Mesendoderm (in vitro differentiated cells): ENCODE results near the gene CDC42EP3.

Experiments
- DNase-seq: peaks from one replicate; pipeline ENCODE4 v3.0.0; 2013
- H2AK5ac ChIP-seq: 2 replicates; pipeline ENCODE4 v1.6.1; 2013; ENCODE audit warnings: low read length, inconsistent platforms
- H2BK120ac ChIP-seq: 2 replicates; pipeline ENCODE4 v1.6.1; 2013; ENCODE audit warnings: low read depth, mild to moderate bottlenecking, low read length, moderate library complexity, mixed read lengths
- H2BK15ac ChIP-seq: replicated peaks from 2 replicates; pipeline ENCODE4 v1.6.1; 2013; ENCODE audit warnings: low read depth, mild to moderate bottlenecking, moderate library complexity
- H2BK5ac ChIP-seq: 2 replicates; pipeline ENCODE4 v1.6.1; 2013; ENCODE audit warnings: low read length, inconsistent platforms
- H3K18ac ChIP-seq: 2 replicates; pipeline ENCODE4 v1.6.1; 2013; ENCODE audit warnings: mild to moderate bottlenecking, low read length, mixed read lengths
- H3K23ac ChIP-seq: one replicate; pipeline ENCODE4 v1.6.1; 2013; ENCODE audit warnings: low read length
- H3K27ac ChIP-seq: 2 replicates; pipeline ENCODE4 v1.5.1; 2013; ENCODE audit warnings: low read depth, mild to moderate bottlenecking, inconsistent platforms, low read length, moderate library complexity
- H3K27me3 ChIP-seq: 2 replicates; pipeline ENCODE4 v1.6.1; 2013; ENCODE audit warnings: low read length, control low read depth, mild to moderate bottlenecking, inconsistent platforms; ENCODE audit not compliant: insufficient read depth, poor library complexity
- H3K36me3 ChIP-seq: 2 replicates; pipeline ENCODE4 v1.6.1; 2013; ENCODE audit warnings: low read length, inconsistent platforms; ENCODE audit not compliant: control insufficient read depth, insufficient read depth
- H3K4ac ChIP-seq: one replicate; pipeline ENCODE4 v1.6.1; 2013; ENCODE audit warnings: low read depth, mild to moderate bottlenecking, low read length, moderate library complexity
- H3K4me1 ChIP-seq: 2 replicates; pipeline ENCODE4 v1.6.1; 2013; ENCODE audit warnings: low read depth, low read length, inconsistent platforms; ENCODE audit not compliant: control insufficient read depth
- H3K4me2 ChIP-seq: 2 replicates; pipeline ENCODE4 v1.6.1; 2013; ENCODE audit warnings: low read length
- H3K4me3 ChIP-seq: 2 replicates; pipeline ENCODE4 v1.5.1; 2013; ENCODE audit warnings: mild to moderate bottlenecking, low read length
- H3K56ac ChIP-seq: one replicate; pipeline ENCODE4 v1.6.1; 2013; ENCODE audit warnings: low read length
- H3K79me1 ChIP-seq: 2 replicates; pipeline ENCODE4 v1.6.1; 2013; ENCODE audit warnings: low read length, inconsistent platforms
- H3K79me2 ChIP-seq: 2 replicates; pipeline ENCODE4 v1.6.1; 2013; ENCODE audit warnings: mild to moderate bottlenecking, low read length; ENCODE audit not compliant: control insufficient read depth, insufficient read depth
- H3K9ac ChIP-seq: 2 replicates; pipeline ENCODE4 v1.6.1; 2013; ENCODE audit warnings: low read length, inconsistent platforms
- H4K5ac ChIP-seq: one replicate; pipeline ENCODE4 v1.6.1; 2013; ENCODE audit warnings: low read length
- H4K8ac ChIP-seq: one replicate; pipeline ENCODE4 v1.6.1; 2013; ENCODE audit warnings: low read depth, mild to moderate bottlenecking, control low read depth, low read length, moderate library complexity
- WGBS: extraction: QIAGEN DNeasy Blood & Tissue Kit; methylation state at CpG from one replicate; pipeline ENCODE4 v1.1.7; 2013; ENCODE audit warnings: low lambda C conversion rate, missing lambda C conversion rate; ENCODE audit not compliant: insufficient coverage; ENCODE audit errors: extremely low coverage; 5-methylcytosine and 5-hydroxymethylcytosine counted together

The CDC42EP3 gene

GRCh38 chr2:37600735-37601134 is 70.7 kb downstream of the CDC42EP3 start:
- Histone ChIP-seq H2BK15ac (no peak overlapping the region), H2BK120ac (no peak overlapping the region), H2AK5ac (no peak overlapping the region), H2BK5ac (no peak overlapping the region), H3K18ac (no peak overlapping the region), H4K8ac (no peak overlapping the region), H3K56ac (no peak overlapping the region), H3K27ac (no peak overlapping the region), H3K9ac (no peak overlapping the region), H4K5ac (no peak overlapping the region), H3K27me3 (no peaks in the 10 kb centered on the region), H3K4ac (no peak overlapping the region), H3K79me2 (no peaks in the 10 kb centered on the region), H3K79me1 (no peaks in the 10 kb centered on the region), H3K4me1 (no peaks in the 10 kb centered on the region), H3K4me3 (no peak overlapping the region), H3K36me3 (no peaks in the 10 kb centered on the region), H3K23ac (no peak overlapping the region), H3K4me2 (no peak overlapping the region)
- DNase-seq: no peak
- WGBS: no CpG with 5 or more reads among the region's 1 CpG

- H3K79me1 ChIP-seq: no peaks in the 10 kb centered on the region
- H3K4me1 ChIP-seq: no peaks in the 10 kb centered on the region
- no peak for DNase-seq
- no peak overlapping the region for H3K4me2 ChIP-seq
- no peak overlapping the region for H3K9ac ChIP-seq
- H4K8ac ChIP-seq: no peak overlapping the region
- H3K56ac ChIP-seq: no peak overlapping the region
- no peak overlapping the region for H2BK5ac ChIP-seq
- no peaks in the 10 kb centered on the region for H3K27me3 ChIP-seq
- no peak overlapping the region for H3K27ac ChIP-seq
- no CpG with 5 or more reads among the region's 17 CpGs for WGBS
- no peak overlapping the region for H3K23ac ChIP-seq
- H3K36me3 ChIP-seq: no peaks in the 10 kb centered on the region
- no peaks in the 10 kb centered on the region for H3K79me2 ChIP-seq
- H3K18ac ChIP-seq: no peak overlapping the region
- no peak overlapping the region for H4K5ac ChIP-seq
- no peak overlapping the region for H2BK15ac ChIP-seq
- H2AK5ac ChIP-seq: no peak overlapping the region
- H3K4ac ChIP-seq: no peak overlapping the region
- no peak overlapping the region for H3K4me3 ChIP-seq
- H2BK120ac ChIP-seq: no peak overlapping the region
Observed at GRCh38 chr2:37599688-37600525, 71.5 kb downstream of the CDC42EP3 start.

- WGBS: no CpG with 5 or more reads among the region's 3 CpGs
- Histone ChIP-seq H3K18ac (no peak overlapping the region), H4K8ac (no peak overlapping the region), H3K23ac (no peak overlapping the region), H3K4me2 (no peak overlapping the region), H4K5ac (no peak overlapping the region), H3K56ac (no peak overlapping the region), H3K4ac (no peak overlapping the region), H3K36me3 (no peaks in the 10 kb centered on the region), H3K9ac (no peak overlapping the region), H3K4me3 (no peak overlapping the region), H2AK5ac (no peak overlapping the region), H3K27me3 (no peaks in the 10 kb centered on the region), H3K79me1 (no peaks in the 10 kb centered on the region), H3K4me1 (no peaks in the 10 kb centered on the region), H2BK15ac (no peak overlapping the region), H3K79me2 (no peaks in the 10 kb centered on the region), H3K27ac (no peak overlapping the region), H2BK5ac (no peak overlapping the region), H2BK120ac (no peak overlapping the region)
- no peak for DNase-seq
Observed at GRCh38 chr2:37593694-37594093, 77.7 kb downstream of the CDC42EP3 start.

DNA sequence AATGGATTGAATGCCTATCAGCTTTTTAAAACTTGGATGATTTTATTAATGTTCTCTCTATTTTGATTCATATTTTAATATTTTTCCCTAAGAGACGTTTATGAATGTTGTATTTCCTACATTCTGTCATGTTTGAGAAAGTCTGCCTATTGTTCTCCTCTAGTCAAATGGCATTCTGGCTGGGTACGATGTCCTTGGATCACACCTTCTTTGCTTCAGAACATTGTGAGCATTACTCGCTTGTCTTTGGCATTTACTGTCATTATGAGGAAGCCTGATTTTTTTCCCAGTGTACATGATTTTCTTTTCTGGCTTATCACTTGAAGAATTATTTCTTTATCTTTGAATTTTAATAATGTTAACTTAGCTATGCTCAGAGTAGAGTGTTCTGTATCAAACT is 78.4 kb downstream of the CDC42EP3 start:
- Histone ChIP-seq H4K5ac (no peak overlapping the region), H3K79me1 (no peaks in the 10 kb centered on the region), H3K36me3 (no peaks in the 10 kb centered on the region), H2BK5ac (no peak overlapping the region), H4K8ac (no peak overlapping the region), H3K4me1 (no peaks in the 10 kb centered on the region), H3K27ac (no peak overlapping the region), H2BK120ac (no peak overlapping the region), H3K79me2 (no peaks in the 10 kb centered on the region), H3K9ac (no peak overlapping the region), H3K23ac (no peak overlapping the region), H3K4me2 (no peak overlapping the region), H3K27me3 (no peaks in the 10 kb centered on the region), H3K18ac (no peak overlapping the region), H3K4ac (no peak overlapping the region), H2BK15ac (no peak overlapping the region), H3K56ac (no peak overlapping the region), H3K4me3 (no peak overlapping the region), H2AK5ac (no peak overlapping the region)
- no CpG with 5 or more reads among the region's 3 CpGs for WGBS
- no peak for DNase-seq
